Measurements from ENCODE around the gene SORT1. TPM values are rescaled to one million over a fixed set of nuclear protein-coding genes. Genes with fewer than 3 reads are reported as not detected.

The SORT1 gene
- total and polyA plus RNA-seq, 2 donors, result 3.6 to 10.3 TPM

DNA sequence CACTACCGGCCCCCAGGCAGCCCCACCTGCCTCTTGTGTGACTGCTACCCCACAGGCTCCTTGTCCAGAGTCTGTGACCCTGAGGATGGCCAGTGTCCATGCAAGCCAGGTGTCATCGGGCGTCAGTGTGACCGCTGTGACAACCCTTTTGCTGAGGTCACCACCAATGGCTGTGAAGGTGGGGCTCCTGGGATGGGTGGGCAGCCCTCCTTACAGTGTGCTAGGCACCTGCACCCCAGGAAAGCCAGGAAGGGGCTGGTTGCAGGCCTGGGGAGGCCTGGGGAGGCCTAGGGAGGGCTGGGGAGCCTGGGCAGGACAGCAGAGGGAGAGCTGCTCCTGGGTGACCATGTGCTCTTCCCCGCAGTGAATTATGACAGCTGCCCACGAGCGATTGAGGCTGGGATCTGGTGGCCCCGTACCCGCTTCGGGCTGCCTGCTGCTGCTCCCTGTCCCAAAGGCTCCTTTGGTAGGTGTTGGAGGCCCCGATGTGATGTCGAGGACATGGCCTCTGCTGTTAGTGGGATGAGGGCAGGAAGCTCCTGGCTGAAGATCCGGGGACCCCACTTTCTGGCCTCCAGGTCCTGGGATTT lies 131.9 kb downstream of the SORT1 start:
- H3K4me3 ChIP-seq (ENCODE audit: low read length in 2 of 2), result no peak overlapping the region
- peaks cover 0 to 12% of the 10 kb centered on the region in 2 donors for H3K36me3 ChIP-seq (ENCODE audit: control insufficient read depth in 2 of 2, insufficient read depth in 2 of 2, low read length in 1 of 2)
- DNase-seq (ENCODE audit: low read depth in 6 of 9, low spot score in 9 of 9), result no peak
- no peaks in the 10 kb centered on the region for H3K4me1 ChIP-seq (ENCODE audit: control insufficient read depth in 2 of 2, insufficient read depth in 2 of 2, low read length in 2 of 2)
- H3K27me3 ChIP-seq (ENCODE audit: control insufficient read depth in 2 of 2, insufficient read depth in 1 of 2, low read length in 1 of 2), result no peaks in the 10 kb centered on the region
- H3K9me3 ChIP-seq (ENCODE audit: control insufficient read depth in 2 of 2, insufficient read depth in 1 of 2, low read length in 1 of 2), result no peaks in the 10 kb centered on the region
- H3K27ac ChIP-seq (ENCODE audit: low read depth in 1 of 2, low read length in 1 of 2), result no peak overlapping the region
- 97% methylated on average over 13 of the region's 13 CpGs for WGBS

- 96% methylated on average over 4 of the region's 4 CpGs for WGBS
- no peaks in the 10 kb centered on the region for H3K9me3 ChIP-seq (ENCODE audit: control insufficient read depth in 2 of 2, insufficient read depth in 1 of 2, low read length in 1 of 2)
- peaks cover 0 to 9% of the 10 kb centered on the region in 2 donors for H3K36me3 ChIP-seq (ENCODE audit: control insufficient read depth in 2 of 2, insufficient read depth in 2 of 2, low read length in 1 of 2)
- H3K27ac ChIP-seq (ENCODE audit: low read depth in 1 of 2, low read length in 1 of 2), result no peak overlapping the region
- H3K27me3 ChIP-seq (ENCODE audit: control insufficient read depth in 2 of 2, insufficient read depth in 1 of 2, low read length in 1 of 2), result no peaks in the 10 kb centered on the region
- no peaks in the 10 kb centered on the region for H3K4me1 ChIP-seq (ENCODE audit: control insufficient read depth in 2 of 2, insufficient read depth in 2 of 2, low read length in 2 of 2)
- no peak for DNase-seq (ENCODE audit: low read depth in 6 of 9, low spot score in 9 of 9)
- H3K4me3 ChIP-seq (ENCODE audit: low read length in 2 of 2), result no peak overlapping the region
Observed at GRCh38 chr1:109265016-109265415, 132.7 kb downstream of the SORT1 start.

GRCh38 chr1:109264379-109264755 lies 133.4 kb downstream of the SORT1 start:
- WGBS, result 93% methylated on average over 9 of the region's 9 CpGs
- no peak for DNase-seq (ENCODE audit: low read depth in 6 of 9, low spot score in 9 of 9)
- Histone ChIP-seq H3K4me3 (ENCODE audit: low read length in 2 of 2) (no peak overlapping the region), H3K4me1 (ENCODE audit: control insufficient read depth in 2 of 2, insufficient read depth in 2 of 2, low read length in 2 of 2) (no peaks in the 10 kb centered on the region), H3K9me3 (ENCODE audit: control insufficient read depth in 2 of 2, insufficient read depth in 1 of 2, low read length in 1 of 2) (no peaks in the 10 kb centered on the region), H3K36me3 (ENCODE audit: control insufficient read depth in 2 of 2, insufficient read depth in 2 of 2, low read length in 1 of 2) (peaks cover 2 to 4% of the 10 kb centered on the region in 2 donors), H3K27ac (ENCODE audit: low read depth in 1 of 2, low read length in 1 of 2) (no peak overlapping the region), H3K27me3 (ENCODE audit: control insufficient read depth in 2 of 2, insufficient read depth in 1 of 2, low read length in 1 of 2) (no peaks in the 10 kb centered on the region)

- peak in 7 of 9 donors; percentile 35 to 74 (median 50) for DNase-seq (ENCODE audit: low read depth in 6 of 9, low spot score in 9 of 9)
- WGBS, result 59% methylated on average over 29 of the region's 29 CpGs
- H3K4me1 ChIP-seq (ENCODE audit: control insufficient read depth in 2 of 2, insufficient read depth in 2 of 2, low read length in 2 of 2), result no peaks in the 10 kb centered on the region
- H3K4me3 ChIP-seq (ENCODE audit: low read length in 2 of 2), result no peak overlapping the region
- no peak overlapping the region for H3K27ac ChIP-seq (ENCODE audit: low read depth in 1 of 2, low read length in 1 of 2)
- no peaks in the 10 kb centered on the region for H3K27me3 ChIP-seq (ENCODE audit: control insufficient read depth in 2 of 2, insufficient read depth in 1 of 2, low read length in 1 of 2)
- H3K36me3 ChIP-seq (ENCODE audit: control insufficient read depth in 2 of 2, insufficient read depth in 2 of 2, low read length in 1 of 2), result peaks cover 2 to 4% of the 10 kb centered on the region in 2 donors
- H3K9me3 ChIP-seq (ENCODE audit: control insufficient read depth in 2 of 2, insufficient read depth in 1 of 2, low read length in 1 of 2), result no peaks in the 10 kb centered on the region
Observed at GRCh38 chr1:109263597-109264378, 133.9 kb downstream of the SORT1 start.

DNA sequence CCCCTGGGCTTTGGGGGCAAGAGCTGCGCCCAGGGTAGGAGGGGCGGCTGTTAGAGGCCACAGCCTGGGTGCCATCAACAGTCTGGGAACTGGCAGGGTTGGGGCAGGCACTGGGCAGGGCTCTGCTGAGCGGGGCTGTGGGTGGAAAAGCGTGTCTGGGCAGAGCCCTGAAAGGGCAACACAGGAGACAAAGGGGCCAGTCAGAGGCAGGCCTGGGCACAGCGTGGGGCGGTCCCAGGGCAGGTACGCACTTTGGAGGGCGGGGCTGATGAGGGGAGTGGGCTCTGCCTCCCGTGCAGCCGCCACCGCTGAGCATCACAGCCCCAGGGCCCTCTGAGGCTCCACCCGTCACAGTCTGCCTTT lies 134.5 kb downstream of the SORT1 start:
- H3K36me3 ChIP-seq (ENCODE audit: control insufficient read depth in 2 of 2, insufficient read depth in 2 of 2, low read length in 1 of 2), result peaks cover 2 to 4% of the 10 kb centered on the region in 2 donors
- H3K4me1 ChIP-seq (ENCODE audit: control insufficient read depth in 2 of 2, insufficient read depth in 2 of 2, low read length in 2 of 2), result no peaks in the 10 kb centered on the region
- H3K4me3 ChIP-seq (ENCODE audit: low read length in 2 of 2), result no peak overlapping the region
- H3K9me3 ChIP-seq (ENCODE audit: control insufficient read depth in 2 of 2, insufficient read depth in 1 of 2, low read length in 1 of 2), result no peaks in the 10 kb centered on the region
- no peak overlapping the region for H3K27ac ChIP-seq (ENCODE audit: low read depth in 1 of 2, low read length in 1 of 2)
- no peaks in the 10 kb centered on the region for H3K27me3 ChIP-seq (ENCODE audit: control insufficient read depth in 2 of 2, insufficient read depth in 1 of 2, low read length in 1 of 2)
- WGBS, result 67% methylated on average over 12 of the region's 12 CpGs
- DNase-seq (ENCODE audit: low read depth in 6 of 9, low spot score in 9 of 9), result no peak

GRCh38 chr1:109262231-109263055 lies 135.3 kb downstream of the SORT1 start:
- H3K4me3 ChIP-seq (ENCODE audit: low read length in 2 of 2), result no peak overlapping the region
- WGBS, result 91% methylated on average over 22 of the region's 22 CpGs
- H3K9me3 ChIP-seq (ENCODE audit: control insufficient read depth in 2 of 2, insufficient read depth in 1 of 2, low read length in 1 of 2), result no peaks in the 10 kb centered on the region
- no peak for DNase-seq (ENCODE audit: low read depth in 6 of 9, low spot score in 9 of 9)
- H3K4me1 ChIP-seq (ENCODE audit: control insufficient read depth in 2 of 2, insufficient read depth in 2 of 2, low read length in 2 of 2), result no peaks in the 10 kb centered on the region
- H3K27me3 ChIP-seq (ENCODE audit: control insufficient read depth in 2 of 2, insufficient read depth in 1 of 2, low read length in 1 of 2), result no peaks in the 10 kb centered on the region
- no peak overlapping the region for H3K27ac ChIP-seq (ENCODE audit: low read depth in 1 of 2, low read length in 1 of 2)
- H3K36me3 ChIP-seq (ENCODE audit: control insufficient read depth in 2 of 2, insufficient read depth in 2 of 2, low read length in 1 of 2), result peaks cover 0 to 2% of the 10 kb centered on the region in 2 donors

GRCh38 chr1:109261578-109261977 lies 136.1 kb downstream of the SORT1 start:
- Histone ChIP-seq H3K27me3 (ENCODE audit: control insufficient read depth in 2 of 2, insufficient read depth in 1 of 2, low read length in 1 of 2) (no peaks in the 10 kb centered on the region), H3K27ac (ENCODE audit: low read depth in 1 of 2, low read length in 1 of 2) (no peak overlapping the region), H3K4me3 (ENCODE audit: low read length in 2 of 2) (no peak overlapping the region), H3K4me1 (ENCODE audit: control insufficient read depth in 2 of 2, insufficient read depth in 2 of 2, low read length in 2 of 2) (no peaks in the 10 kb centered on the region), H3K9me3 (ENCODE audit: control insufficient read depth in 2 of 2, insufficient read depth in 1 of 2, low read length in 1 of 2) (no peaks in the 10 kb centered on the region), H3K36me3 (ENCODE audit: control insufficient read depth in 2 of 2, insufficient read depth in 2 of 2, low read length in 1 of 2) (peaks cover 0 to 2% of the 10 kb centered on the region in 2 donors)
- no peak for DNase-seq (ENCODE audit: low read depth in 6 of 9, low spot score in 9 of 9)
- 94% methylated on average over 6 of the region's 6 CpGs for WGBS

- no peak overlapping the region for H3K27ac ChIP-seq (ENCODE audit: low read depth in 1 of 2, low read length in 1 of 2)
- DNase-seq (ENCODE audit: low read depth in 6 of 9, low spot score in 9 of 9), result no peak
- no peak overlapping the region for H3K4me3 ChIP-seq (ENCODE audit: low read length in 2 of 2)
- H3K4me1 ChIP-seq (ENCODE audit: control insufficient read depth in 2 of 2, insufficient read depth in 2 of 2, low read length in 2 of 2), result no peaks in the 10 kb centered on the region
- H3K36me3 ChIP-seq (ENCODE audit: control insufficient read depth in 2 of 2, insufficient read depth in 2 of 2, low read length in 1 of 2), result peaks cover 0 to 2% of the 10 kb centered on the region in 2 donors
- no peaks in the 10 kb centered on the region for H3K9me3 ChIP-seq (ENCODE audit: control insufficient read depth in 2 of 2, insufficient read depth in 1 of 2, low read length in 1 of 2)
- H3K27me3 ChIP-seq (ENCODE audit: control insufficient read depth in 2 of 2, insufficient read depth in 1 of 2, low read length in 1 of 2), result no peaks in the 10 kb centered on the region
- WGBS, result 95% methylated on average over 16 of the region's 16 CpGs
Observed at GRCh38 chr1:109261006-109261405, 136.7 kb downstream of the SORT1 start.
